C4-2B (cell line): ENCODE measurements around the gene NAV2.

ENCODE experiments used
- ZFX ChIP-seq: fragments of 450-650 bp; IDR thresholded peaks from 2 replicates; pipeline ENCODE4 v1.6.1; 2017
- TF ChIP-seq, protein P1 (sequence below): fragments of 450-650 bp; conservative IDR thresholded peaks from 2 replicates; pipeline ENCODE4 v1.5.1; 2017; ENCODE audit warnings: mild to moderate bottlenecking

DNA sequence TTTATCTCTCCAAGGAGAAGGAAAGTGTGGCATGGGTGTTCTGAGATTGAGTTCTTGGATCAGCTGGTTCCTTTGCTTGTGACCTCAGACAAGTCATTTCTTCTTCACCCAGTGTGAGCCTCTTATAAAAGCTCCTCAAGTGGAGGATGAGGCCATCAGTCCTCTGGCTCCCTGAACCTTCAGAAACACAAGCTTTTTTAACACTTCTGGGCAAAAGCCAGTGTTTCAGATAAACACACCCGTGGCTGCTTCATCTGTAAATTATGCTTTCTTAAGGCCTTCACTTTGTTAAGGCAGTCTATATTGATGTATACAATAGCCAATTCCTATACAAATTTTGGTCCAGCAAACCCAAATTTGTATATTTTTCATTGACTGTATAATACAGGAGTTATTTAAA lies 267.8 kb downstream of the NAV2 start:
- TF ChIP-seq, protein P1, sequence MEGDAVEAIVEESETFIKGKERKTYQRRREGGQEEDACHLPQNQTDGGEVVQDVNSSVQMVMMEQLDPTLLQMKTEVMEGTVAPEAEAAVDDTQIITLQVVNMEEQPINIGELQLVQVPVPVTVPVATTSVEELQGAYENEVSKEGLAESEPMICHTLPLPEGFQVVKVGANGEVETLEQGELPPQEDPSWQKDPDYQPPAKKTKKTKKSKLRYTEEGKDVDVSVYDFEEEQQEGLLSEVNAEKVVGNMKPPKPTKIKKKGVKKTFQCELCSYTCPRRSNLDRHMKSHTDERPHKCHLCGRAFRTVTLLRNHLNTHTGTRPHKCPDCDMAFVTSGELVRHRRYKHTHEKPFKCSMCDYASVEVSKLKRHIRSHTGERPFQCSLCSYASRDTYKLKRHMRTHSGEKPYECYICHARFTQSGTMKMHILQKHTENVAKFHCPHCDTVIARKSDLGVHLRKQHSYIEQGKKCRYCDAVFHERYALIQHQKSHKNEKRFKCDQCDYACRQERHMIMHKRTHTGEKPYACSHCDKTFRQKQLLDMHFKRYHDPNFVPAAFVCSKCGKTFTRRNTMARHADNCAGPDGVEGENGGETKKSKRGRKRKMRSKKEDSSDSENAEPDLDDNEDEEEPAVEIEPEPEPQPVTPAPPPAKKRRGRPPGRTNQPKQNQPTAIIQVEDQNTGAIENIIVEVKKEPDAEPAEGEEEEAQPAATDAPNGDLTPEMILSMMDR, result no peak
- no peak for TF ChIP-seq ZFX
